ENCODE data around the gene BBS1.

- no peak for TF ChIP-seq CTCF (IDR thresholded peaks at IDR 0.05; ENCODE audit: low read depth, low read length, missing input control)
- TF ChIP-seq RXRA (IDR thresholded peaks at IDR 0.05): no peak
- no peak for TF ChIP-seq JUND (IDR thresholded peaks at IDR 0.05)
- no peak for TF ChIP-seq HNF4A (conservative IDR thresholded peaks at IDR 0.05)
- no peak for TF ChIP-seq SP1 (IDR thresholded peaks at IDR 0.05)
- no peak for TF ChIP-seq EGR1 (IDR thresholded peaks at IDR 0.05; ENCODE audit: low read depth in 2 of 2)
- no peak for TF ChIP-seq MAX (IDR thresholded peaks at IDR 0.05)
- no peak for TF ChIP-seq GABPA (IDR thresholded peaks at IDR 0.05 in 1 of 2, conservative IDR thresholded peaks at IDR 0.05 in 1 of 2)
- TF ChIP-seq ATF3 (IDR thresholded peaks at IDR 0.05): no peak
These were observed 40.5 kb downstream of the BBS1 start for GRCh38 chr11:66550887-66551286.
